MCF 10A (cell line): Measurements from ENCODE around the gene DDA1. TPM values are rescaled to one million over a fixed set of nuclear protein-coding genes. Genes with fewer than 3 reads are reported as not detected.

Experiments
- BruUV-seq: library from RNA; stranded (reverse); fragments of 400-500 nt; replicated peaks from 2 replicates; lab custom pipeline; 2021; lab: Mats Ljungman, UMichigan
- CTCF ChIA-PET: fragments of 300-600 bp; sonication (Branson Sonifier 250); formaldehyde crosslinking; extraction: SDS; loops from one replicate; lab custom pipeline; 2021; ENCODE audit warnings: antibody characterized with exemption, inconsistent platforms; lab: Yijun Ruan, JAX
- POLR2A ChIA-PET: fragments of 300-600, 350-650 bp; sonication (Branson Sonifier 250); formaldehyde crosslinking; extraction: SDS; loops from one replicate; lab custom pipeline; 2020; ENCODE audit warnings: antibody characterized with exemption, inconsistent platforms; lab: Yijun Ruan, JAX
- DNase-seq: peaks from one replicate; pipeline ENCODE4 v3.0.0-alpha.2; 2018; ENCODE audit not compliant: unreplicated experiment
- H3K27ac Mint-ChIP-seq: one replicate; pipeline ENCODE4 v1.8.0; 2022; ENCODE audit warnings: mild to moderate bottlenecking, low read depth, mixed read lengths; ENCODE audit not compliant: unreplicated experiment
- H3K27me3 Mint-ChIP-seq: one replicate; pipeline ENCODE4 v1.8.0; 2022; ENCODE audit warnings: mixed read lengths; ENCODE audit not compliant: insufficient read depth, unreplicated experiment
- H3K36me3 Mint-ChIP-seq: one replicate; pipeline ENCODE4 v1.8.0; 2022; ENCODE audit warnings: mild to moderate bottlenecking, moderate library complexity, mixed read lengths; ENCODE audit not compliant: insufficient read depth, unreplicated experiment
- H3K4me1 Mint-ChIP-seq: one replicate; pipeline ENCODE4 v1.8.0; 2022; ENCODE audit warnings: mixed read lengths; ENCODE audit not compliant: insufficient read depth, unreplicated experiment
- H3K4me3 Mint-ChIP-seq: one replicate; pipeline ENCODE4 v1.8.0; 2022; ENCODE audit warnings: mild to moderate bottlenecking, moderate library complexity, mixed read lengths; ENCODE audit not compliant: unreplicated experiment
- H3K9me3 Mint-ChIP-seq: one replicate; pipeline ENCODE4 v1.8.0; 2022; ENCODE audit warnings: mixed read lengths; ENCODE audit not compliant: unreplicated experiment
- CTCF ChIP-seq: fragments of 200-600 bp; IDR thresholded peaks from one replicate; pipeline ENCODE4 v1.8.0; 2022; ENCODE audit warnings: antibody characterized with exemption, mild to moderate bottlenecking; ENCODE audit not compliant: unreplicated experiment
- intact Hi-C: fragments of 100-400 bp; cut with micrococcal nuclease; formaldehyde crosslinking; loops from 2 replicates; pipeline ENCODE4 v1.14.1; 2022
- total RNA-seq: library from RNA; stranded (reverse); gene quantifications from 2 replicates; pipeline ENCODE4 v1.2.3, GENCODE V29; 2022

The DDA1 gene
- total RNA-seq, 1 experiment from 2014 or later, result 57.4 TPM

DNA sequence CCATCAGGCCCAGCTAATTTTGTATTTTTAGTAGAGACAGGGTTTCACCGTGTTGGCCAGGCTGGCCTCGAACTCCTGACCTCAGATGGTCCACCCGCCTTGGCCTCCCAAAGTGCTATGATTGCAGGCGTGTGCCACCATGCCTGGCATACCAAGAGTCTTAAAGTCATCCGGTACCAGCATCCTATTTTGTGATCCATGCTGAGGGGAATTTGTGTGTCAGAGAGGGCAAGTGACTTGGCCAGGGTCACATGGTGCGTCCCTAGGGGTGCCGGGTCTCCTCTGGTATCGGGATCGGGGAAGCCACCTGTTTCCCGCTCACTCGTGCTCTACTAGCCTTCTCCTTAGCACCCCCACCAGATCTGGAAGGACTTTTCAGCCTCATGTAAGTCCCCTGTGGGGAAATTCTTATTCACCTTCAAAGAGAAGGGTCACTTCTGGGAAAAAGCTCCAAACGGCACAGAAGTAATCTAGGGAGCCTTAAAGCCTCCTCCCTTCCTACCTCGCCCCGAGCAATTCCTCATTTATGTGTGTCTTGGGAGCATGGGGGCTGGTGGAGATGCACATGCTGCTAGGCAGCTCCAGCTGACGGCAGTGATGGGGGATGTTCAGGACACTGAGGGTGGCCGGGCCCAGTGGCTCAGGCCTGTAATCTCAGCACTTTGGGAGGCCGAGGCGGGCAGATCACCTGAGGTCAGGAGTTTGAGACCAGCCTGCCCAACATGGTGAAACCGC lies 33.8 kb upstream of the DDA1 start:
- Mint-ChIP-seq H3K4me1 (no peaks in the 10 kb centered on the region), H3K27ac (no peak overlapping the region), H3K9me3 (no peaks in the 10 kb centered on the region), H3K4me3 (no peak overlapping the region), H3K27me3 (no peaks in the 10 kb centered on the region), H3K36me3 (peaks cover 62% of the 10 kb centered on the region)
- CTCF ChIA-PET, result interaction anchor here (0.5 to 0.6 kb wide), 3 partner anchors 32 to 296 kb away, joined by 3 to 4 read pairs (median 3); no protein-coding TSS in a partner anchor
- BruUV-seq, result no TSS peak
- TF ChIP-seq CTCF, result no peak
- no peak for DNase-seq
- intact Hi-C loops, result no loop called here
- POLR2A ChIA-PET, result no interaction called here

DNA sequence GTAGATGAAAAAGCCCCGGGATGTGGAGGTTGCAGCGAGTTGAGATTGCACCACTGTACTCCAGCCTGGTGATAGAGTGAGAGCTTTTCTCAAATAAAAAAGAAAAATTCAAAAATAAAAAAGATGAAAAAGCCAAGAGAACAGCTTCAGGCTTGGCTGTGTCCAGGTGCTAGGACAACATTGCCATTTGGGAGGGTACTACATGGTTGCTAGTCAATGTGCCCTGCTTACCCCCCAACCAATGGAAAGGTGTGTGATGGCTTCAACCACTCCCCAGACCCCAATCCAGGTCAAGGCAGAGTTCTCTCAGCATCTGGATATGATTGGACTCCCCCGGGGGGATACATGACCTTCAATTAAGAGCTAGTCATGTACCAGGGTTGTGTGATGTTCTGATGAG lies 29.9 kb upstream of the DDA1 start:
- H3K27me3 Mint-ChIP-seq, result no peaks in the 10 kb centered on the region
- BruUV-seq, result no TSS peak
- H3K36me3 Mint-ChIP-seq, result peaks cover 30% of the 10 kb centered on the region
- CTCF ChIA-PET, result interaction anchor here (0.6 to 1.0 kb wide), 2 partner anchors 18 to 23 kb away, joined by 3 to 6 read pairs; no protein-coding TSS in a partner anchor
- H3K4me1 Mint-ChIP-seq, result no peaks in the 10 kb centered on the region
- DNase-seq, result no peak
- H3K27ac Mint-ChIP-seq, result no peak overlapping the region
- no peak overlapping the region for H3K4me3 Mint-ChIP-seq
- POLR2A ChIA-PET, result interaction anchor here (0.8 to 3.3 kb wide), 3 partner anchors 12 to 210 kb away, joined by 3 to 13 read pairs (median 4); partner anchors contain the start of gene BABAM1
- no peak for TF ChIP-seq CTCF
- intact Hi-C loops, result no loop called here
- H3K9me3 Mint-ChIP-seq, result no peaks in the 10 kb centered on the region

DNA sequence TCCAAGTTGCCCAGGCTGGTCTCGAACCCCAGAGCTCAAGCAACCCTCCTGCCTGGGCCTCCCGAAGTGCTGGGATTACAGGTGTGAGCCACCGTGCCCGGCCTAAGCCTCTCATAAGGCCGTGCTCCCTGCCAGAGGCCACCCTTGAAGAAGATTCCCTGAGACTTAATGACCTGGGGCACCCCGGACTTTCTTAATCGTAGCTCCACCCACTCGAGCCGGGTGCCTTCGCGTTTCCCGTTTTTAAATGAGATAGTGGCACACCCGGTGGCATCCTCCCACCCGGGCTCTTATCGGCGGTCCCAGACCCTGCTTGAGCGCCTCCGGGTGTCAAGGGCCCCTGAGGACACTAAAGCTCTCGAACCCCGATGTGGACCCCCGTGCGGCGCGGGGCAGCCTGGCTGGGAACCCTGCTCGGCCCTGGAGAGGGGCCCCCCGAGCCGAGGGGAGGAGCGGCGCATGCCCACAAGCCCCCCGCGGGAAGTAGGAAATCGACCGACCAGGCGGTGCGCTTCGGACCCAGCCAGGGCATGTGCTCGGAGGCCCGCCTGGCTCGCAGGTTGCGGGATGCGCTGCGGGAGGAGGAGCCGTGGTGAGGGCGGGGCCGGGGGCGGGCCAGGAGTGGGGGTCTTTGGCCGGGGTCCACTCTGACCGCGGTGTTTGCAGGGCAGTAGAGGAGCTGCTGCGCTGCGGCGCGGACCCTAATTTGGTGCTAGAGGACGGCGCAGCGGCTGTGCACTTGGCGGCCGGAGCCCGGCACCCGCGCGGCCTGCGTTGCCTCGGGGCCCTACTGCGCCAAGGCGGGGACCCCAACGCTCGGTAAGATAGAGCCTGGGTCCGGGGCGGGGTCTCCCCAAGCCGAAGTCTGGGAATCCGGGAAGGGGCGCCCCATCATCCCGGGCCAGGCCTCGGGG lies 27.7 kb upstream of the DDA1 start, which contains the start of gene ANKLE1:
Gene ANKLE1 (plus strand): TSS at position 511 of the 914 bp plus-strand sequence. CDS start 20 bp downstream, at position 531.
- no peak for TF ChIP-seq CTCF
- Mint-ChIP-seq H3K36me3 (peaks cover 9% of the 10 kb centered on the region), H3K4me3 (peak within 1 kb of the TSS; percentile 61), H3K27me3 (no peaks in the 10 kb centered on the region), H3K9me3 (no peaks in the 10 kb centered on the region), H3K27ac (no peak within 1 kb of the TSS), H3K4me1 (no peaks in the 10 kb centered on the region)
- no peak for DNase-seq
- ChIA-PET CTCF (interaction anchor here (0.6 to 5.6 kb wide), 15 partner anchors 8 to 312 kb away, joined by 3 to 44 read pairs (median 4); partner anchors contain the start of gene BABAM1), POLR2A (interaction anchor here (3.3 kb wide), 1 partner anchor 14 kb away, joined by 13 read pairs; the partner anchor contains the start of gene BABAM1)
- BruUV-seq, result no TSS peak
- intact Hi-C loops, result loop anchor here (1.0 to 5.0 kb wide), 3 partner anchors 76 to 504 kb away; no protein-coding TSS in a partner anchor
